Fibroblast of peridontal ligament (primary cell): ENCODE results near the gene CD109.
A peak's percentile ranks its signal among the peaks of the same experiment; 100 is the strongest.

Experiments used
- DNase-seq: peaks from one replicate; pipeline ENCODE4 v3.0.0-alpha.2; 2010; ENCODE audit errors: extremely low read depth

Gene CD109

GRCh38 chr6:73857341-73857890 is 161.4 kb downstream of the CD109 start:
- no peak for DNase-seq

GRCh38 chr6:73858376-73858775 is 162.4 kb downstream of the CD109 start:
- DNase-seq: peak; percentile 81

GRCh38 chr6:73860303-73860702 is 164.3 kb downstream of the CD109 start:
- no peak for DNase-seq

GRCh38 chr6:73866305-73866704 is 170.3 kb downstream of the CD109 start:
- no peak for DNase-seq

- no peak for DNase-seq
These were observed 171.4 kb downstream of the CD109 start for GRCh38 chr6:73867411-73867810.

GRCh38 chr6:73870907-73871306 is 174.9 kb downstream of the CD109 start:
- no peak for DNase-seq

- DNase-seq: peak; percentile 39
These were observed 177.1 kb downstream of the CD109 start for GRCh38 chr6:73873081-73873480.
